ENCODE data around the gene PLXNB1.

GRCh38 chr3:48372862-48373435 is 56.9 kb downstream of the PLXNB1 start:
- TF ChIP-seq MYC (IDR thresholded peaks at IDR 0.05; ENCODE audit: insufficient read depth, insufficient read length, insufficient replicate concordance, low read length, severe bottlenecking) (no peak), ZBTB33 (IDR thresholded peaks at IDR 0.05) (no peak), CTCF (IDR thresholded peaks at IDR 0.05 in 2 of 3, conservative IDR thresholded peaks at IDR 0.05 in 1 of 3; ENCODE audit: control insufficient read depth in 2 of 3, extremely low read depth in 1 of 3, insufficient read depth in 1 of 3, low read depth in 3 of 3, low read length in 3 of 3) (no peak), EGR1 (IDR thresholded peaks at IDR 0.05; ENCODE audit: borderline replicate concordance in 1 of 2, low read depth in 2 of 2, low read length in 2 of 2) (no peak), POLR2A (IDR thresholded peaks at IDR 0.05; ENCODE audit: low read depth, low read length) (no peak), NR2C1 (IDR thresholded peaks at IDR 0.05) (no peak), SMAD1 (IDR thresholded peaks at IDR 0.05; ENCODE audit: low read depth, partially characterized antibody) (no peak)
